AG04449 (cell line): Measurements from ENCODE around the gene HTT.

Source experiments
- CTCF ChIA-PET: fragments of 350-600 bp; formaldehyde crosslinking; extraction: SDS; loops from one replicate; lab custom pipeline; 2021; ENCODE audit warnings: antibody characterized with exemption; lab: Yijun Ruan, JAX
- POLR2A ChIA-PET: fragments of 400-600, 350-600 bp; formaldehyde crosslinking; extraction: SDS; loops from one replicate; lab custom pipeline; 2020; ENCODE audit warnings: antibody characterized with exemption, inconsistent platforms; lab: Yijun Ruan, JAX
- DNase-seq: peaks from one replicate; pipeline ENCODE4 v3.0.0-alpha.2; 2010; ENCODE audit warnings: low read depth, low spot score
- H3K4me3 ChIP-seq: 2 replicates; pipeline ENCODE4 v1.5.1; 2011; ENCODE audit warnings: low read depth, mild to moderate bottlenecking, control low read depth, low read length
- TF ChIP-seq, protein P1 (sequence below): IDR thresholded peaks from one replicate; pipeline ENCODE4 v1.5.1; 2011; ENCODE audit warnings: mild to moderate bottlenecking, moderate library complexity, low read length, control low read depth, inconsistent platforms; ENCODE audit not compliant: insufficient read depth; ENCODE audit errors: missing control alignments

HTT gene

DNA sequence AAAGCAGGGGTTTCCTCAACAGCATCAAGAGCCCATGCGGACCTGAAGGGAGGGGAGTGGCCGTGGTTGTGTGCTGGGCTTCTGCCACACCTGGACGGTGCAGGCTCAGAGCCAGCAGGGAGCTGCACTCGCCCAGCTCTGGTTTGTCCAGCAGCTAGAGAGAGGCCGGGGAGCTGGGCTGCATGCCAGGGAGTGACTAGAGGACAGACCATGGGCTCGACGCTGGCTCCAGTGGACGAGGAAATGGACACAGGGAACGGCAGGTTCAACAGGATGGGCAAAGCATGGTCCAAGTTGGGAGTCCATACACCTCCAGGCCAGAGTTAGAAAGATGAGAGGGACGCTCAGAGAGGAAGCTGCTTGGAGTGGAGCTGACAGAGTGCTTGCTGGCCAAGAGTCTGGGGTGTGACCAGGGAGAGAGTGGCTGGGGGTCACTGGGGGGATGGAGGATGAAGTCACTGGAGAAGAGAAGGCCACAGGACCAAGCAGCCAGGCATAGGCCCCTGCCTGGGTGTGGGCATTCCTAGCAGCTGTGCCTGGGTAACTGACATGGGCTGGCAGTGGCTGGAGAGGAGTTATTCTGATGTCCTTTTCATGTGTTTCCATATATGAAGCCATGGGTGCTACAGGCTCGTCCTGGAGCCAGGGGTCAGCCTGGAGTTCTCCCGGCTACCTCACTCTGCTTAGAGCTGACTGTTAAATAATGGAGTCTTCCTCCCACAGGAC, 43.0 kb upstream of the HTT start:
- TF ChIP-seq, protein P1, sequence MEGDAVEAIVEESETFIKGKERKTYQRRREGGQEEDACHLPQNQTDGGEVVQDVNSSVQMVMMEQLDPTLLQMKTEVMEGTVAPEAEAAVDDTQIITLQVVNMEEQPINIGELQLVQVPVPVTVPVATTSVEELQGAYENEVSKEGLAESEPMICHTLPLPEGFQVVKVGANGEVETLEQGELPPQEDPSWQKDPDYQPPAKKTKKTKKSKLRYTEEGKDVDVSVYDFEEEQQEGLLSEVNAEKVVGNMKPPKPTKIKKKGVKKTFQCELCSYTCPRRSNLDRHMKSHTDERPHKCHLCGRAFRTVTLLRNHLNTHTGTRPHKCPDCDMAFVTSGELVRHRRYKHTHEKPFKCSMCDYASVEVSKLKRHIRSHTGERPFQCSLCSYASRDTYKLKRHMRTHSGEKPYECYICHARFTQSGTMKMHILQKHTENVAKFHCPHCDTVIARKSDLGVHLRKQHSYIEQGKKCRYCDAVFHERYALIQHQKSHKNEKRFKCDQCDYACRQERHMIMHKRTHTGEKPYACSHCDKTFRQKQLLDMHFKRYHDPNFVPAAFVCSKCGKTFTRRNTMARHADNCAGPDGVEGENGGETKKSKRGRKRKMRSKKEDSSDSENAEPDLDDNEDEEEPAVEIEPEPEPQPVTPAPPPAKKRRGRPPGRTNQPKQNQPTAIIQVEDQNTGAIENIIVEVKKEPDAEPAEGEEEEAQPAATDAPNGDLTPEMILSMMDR, result no peak
- ChIA-PET CTCF (interaction anchor here (0.5 to 5.5 kb wide), 4 partner anchors 12 to 68 kb away, joined by 3 to 31 read pairs (median 8); partner anchors contain the start of genes GRK4 and NOP14), POLR2A (no interaction called here)
- DNase-seq, result no peak
- H3K4me3 ChIP-seq, result no peak overlapping the region

DNA sequence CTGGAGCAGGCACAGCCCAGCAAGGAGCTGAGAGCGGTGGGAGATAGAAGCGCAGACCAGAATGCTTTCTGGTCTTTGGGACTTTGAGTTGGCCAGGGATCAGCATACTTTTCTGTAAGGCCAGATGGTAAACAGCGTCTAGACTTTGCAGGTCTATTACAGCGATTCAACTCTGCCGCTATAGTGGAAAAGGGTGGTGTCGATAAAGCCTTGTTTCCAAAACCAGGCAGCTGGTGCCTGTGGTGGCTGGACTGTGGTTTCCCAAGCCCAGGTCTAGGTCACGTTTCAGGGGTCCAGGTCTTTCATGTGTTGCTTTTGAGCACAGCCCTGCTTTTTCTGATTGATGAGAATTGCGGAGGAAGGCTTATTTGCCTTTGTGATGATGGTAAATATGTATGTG, 40.2 kb upstream of the HTT start:
- no peak overlapping the region for H3K4me3 ChIP-seq
- TF ChIP-seq, protein P1, result no peak
- CTCF ChIA-PET, result interaction anchor here (0.7 to 5.5 kb wide), 8 partner anchors 9 to 270 kb away, joined by 3 to 31 read pairs (median 3); partner anchors contain the start of gene GRK4
- POLR2A ChIA-PET, result no interaction called here
- no peak for DNase-seq

GRCh38 chr4:3035249-3035648, 39.2 kb upstream of the HTT start:
- CTCF ChIA-PET, result interaction anchor here (0.7 to 5.5 kb wide), 5 partner anchors 8 to 71 kb away, joined by 3 to 31 read pairs (median 14); partner anchors contain the start of gene GRK4
- TF ChIP-seq, protein P1, result no peak
- no peak for DNase-seq
- POLR2A ChIA-PET, result no interaction called here
- H3K4me3 ChIP-seq, result no peak overlapping the region

- ChIA-PET POLR2A (no interaction called here), CTCF (interaction anchor here (0.7 to 5.5 kb wide), 5 partner anchors 8 to 272 kb away, joined by 3 to 31 read pairs (median 14); partner anchors contain the start of gene GRK4)
- DNase-seq, result no peak
- TF ChIP-seq, protein P1, result no peak
- H3K4me3 ChIP-seq, result no peak overlapping the region
Measured at GRCh38 chr4:3035674-3036073, 38.8 kb upstream of the HTT start.

GRCh38 chr4:3036131-3036952, 38.1 kb upstream of the HTT start:
- CTCF ChIA-PET, result interaction anchor here (0.7 to 5.5 kb wide), 14 partner anchors 7 to 273 kb away, joined by 3 to 31 read pairs (median 8); partner anchors contain the start of gene GRK4
- no peak overlapping the region for H3K4me3 ChIP-seq
- TF ChIP-seq, protein P1, result no peak
- POLR2A ChIA-PET, result no interaction called here
- no peak for DNase-seq

GRCh38 chr4:3037957-3038461, 36.5 kb upstream of the HTT start:
- TF ChIP-seq, protein P1, result no peak
- ChIA-PET POLR2A (interaction anchor here (0.7 kb wide), 1 partner anchor 275 kb away, joined by 3 read pairs; no protein-coding TSS in a partner anchor), CTCF (interaction anchor here (0.8 to 3.9 kb wide), 11 partner anchors 9 to 274 kb away, joined by 3 to 30 read pairs (median 5); partner anchors contain the start of gene GRK4)
- no peak overlapping the region for H3K4me3 ChIP-seq
- no peak for DNase-seq
